ENCODE results near the gene ARL15.

GRCh38 chr5:54080831-54081230, 229.5 kb downstream of the ARL15 start:
- TF ChIP-seq GATA2 (IDR thresholded peaks at IDR 0.05; ENCODE audit: low read depth, low read length) (no peak), GATA3 (IDR thresholded peaks at IDR 0.05; ENCODE audit: low read depth, low read length) (no peak)

Measured in SH-SY5Y (cell line).